Smooth muscle cell (in vitro differentiated cells): ENCODE data around the gene PARD3. TPM values are rescaled to one million over a fixed set of nuclear protein-coding genes. Genes with fewer than 3 reads are reported as not detected.

Source experiments
- DNase-seq: peaks from one replicate; lab custom pipeline; 2025; ENCODE audit not compliant: unreplicated experiment; lab: John Stamatoyannopoulos, UW
- H2AFZ ChIP-seq: fragments of 200-600 bp; sonication (generic); 2 replicates; pipeline ENCODE4 v1.6.0; 2016; ENCODE audit warnings: antibody characterized with exemption, low read depth, mild to moderate bottlenecking
- H3F3A ChIP-seq: fragments of 200-600 bp; sonication (generic); 2 replicates; pipeline ENCODE4 v1.6.0; 2017; ENCODE audit warnings: antibody characterized with exemption, low read depth
- H3K27ac ChIP-seq: fragments of 200-600 bp; sonication (generic); 2 replicates; pipeline ENCODE4 v1.5.1; 2016; ENCODE audit warnings: low read depth, mild to moderate bottlenecking
- H3K27me3 ChIP-seq: fragments of 200-600 bp; sonication (generic); 2 replicates; pipeline ENCODE4 v1.6.1; 2016; ENCODE audit warnings: low read depth, mild to moderate bottlenecking
- H3K36me3 ChIP-seq: fragments of 200-600 bp; sonication (generic); 2 replicates; pipeline ENCODE4 v1.5.1; 2016; ENCODE audit warnings: low read depth
- H3K4me1 ChIP-seq: fragments of 200-600 bp; sonication (generic); 2 replicates; pipeline ENCODE4 v1.5.1; 2016; ENCODE audit warnings: low read depth
- H3K4me2 ChIP-seq: fragments of 200-600 bp; sonication (generic); 2 replicates; pipeline ENCODE4 v1.6.0; 2016; ENCODE audit warnings: mild to moderate bottlenecking
- H3K4me3 ChIP-seq: fragments of 200-600 bp; sonication (generic); 2 replicates; pipeline ENCODE4 v1.5.1; 2016; ENCODE audit warnings: mild to moderate bottlenecking
- H3K79me2 ChIP-seq: fragments of 200-600 bp; sonication (generic); 2 replicates; pipeline ENCODE4 v1.6.0; 2016; ENCODE audit warnings: low read depth, mild to moderate bottlenecking
- H3K9ac ChIP-seq: fragments of 200-600 bp; sonication (generic); 2 replicates; pipeline ENCODE4 v1.6.0; 2016; ENCODE audit warnings: low read depth
- H3K9me3 ChIP-seq: fragments of 200-600 bp; sonication (generic); replicated peaks from 2 replicates; pipeline ENCODE4 v1.5.1; 2016; ENCODE audit warnings: low read depth
- H4K20me1 ChIP-seq: fragments of 200-600 bp; sonication (generic); 2 replicates; pipeline ENCODE4 v1.6.0; 2016; ENCODE audit warnings: low read depth
- CTCF ChIP-seq: fragments of 200-600 bp; sonication (generic); IDR thresholded peaks from 2 replicates; pipeline ENCODE4 v1.5.1; 2017; ENCODE audit warnings: borderline replicate concordance, mild to moderate bottlenecking, antibody characterized with exemption; ENCODE audit not compliant: insufficient read depth, poor library complexity, severe bottlenecking
- WGBS: methylation state at CpG from one replicate; pipeline ENCODE4 v1.1.7; 2016; ENCODE audit warnings: low lambda C conversion rate; 5-methylcytosine and 5-hydroxymethylcytosine counted together
- polyA plus RNA-seq: library from polyadenylated mRNA; unstranded; fragments of >200 nt; fragmentation: Nextera tagmentation; extraction: Ambion mirVana; gene quantifications from 2 replicates; pipeline ENCODE4 v1.2.1, GENCODE V29; 2016
- total RNA-seq: library from RNA; depleted of rRNA; stranded (reverse); fragments of >200 nt; gene quantifications from 2 replicates; pipeline ENCODE4 v1.2.3, GENCODE V29; 2014

The PARD3 gene
- total and polyA plus RNA-seq, 2 experiments from 2014 or later: 17.5 to 26.0 TPM

GRCh38 chr10:34817586-34817985 lies 2.5 kb upstream of the PARD3 start:
- Histone ChIP-seq H4K20me1 (peaks cover 11% of the 10 kb centered on the region), H3K9me3 (no peaks in the 10 kb centered on the region), H3K4me1 (peaks cover 5% of the 10 kb centered on the region), H3K27ac (no peak overlapping the region), H3F3A (no peaks in the 10 kb centered on the region), H3K4me3 (no peak overlapping the region), H3K79me2 (peaks cover 13% of the 10 kb centered on the region), H3K27me3 (no peaks in the 10 kb centered on the region), H2AFZ (no peak overlapping the region), H3K36me3 (no peaks in the 10 kb centered on the region), H3K4me2 (no peak overlapping the region), H3K9ac (no peak overlapping the region)
- no peak for DNase-seq
- no peak for TF ChIP-seq CTCF
- WGBS: 65% methylated on average over 3 of the region's 3 CpGs

- peak overlapping the region; percentile 88 for H3K4me3 ChIP-seq
- H3K27ac ChIP-seq: no peak overlapping the region
- no peaks in the 10 kb centered on the region for H3K36me3 ChIP-seq
- H3K4me2 ChIP-seq: no peak overlapping the region
- peaks cover 18% of the 10 kb centered on the region for H3K79me2 ChIP-seq
- H3K4me1 ChIP-seq: peaks cover 5% of the 10 kb centered on the region
- no peaks in the 10 kb centered on the region for H3K27me3 ChIP-seq
- no peak overlapping the region for H2AFZ ChIP-seq
- no peak for DNase-seq
- peaks cover 16% of the 10 kb centered on the region for H4K20me1 ChIP-seq
- WGBS: 94% methylated on average over 16 of the region's 16 CpGs
- no peak overlapping the region for H3K9ac ChIP-seq
- no peaks in the 10 kb centered on the region for H3F3A ChIP-seq
- no peaks in the 10 kb centered on the region for H3K9me3 ChIP-seq
- no peak for TF ChIP-seq CTCF
These were observed 2.0 kb upstream of the PARD3 start for GRCh38 chr10:34817054-34817453.

GRCh38 chr10:34816501-34817002 lies 1.5 kb upstream of the PARD3 start:
- TF ChIP-seq CTCF: no peak
- peaks cover 21% of the 10 kb centered on the region for H4K20me1 ChIP-seq
- H3K9me3 ChIP-seq: no peaks in the 10 kb centered on the region
- H3K79me2 ChIP-seq: peaks cover 23% of the 10 kb centered on the region
- peak overlapping the region; percentile 88 for H3K4me3 ChIP-seq
- peak overlapping the region; percentile 58 for H2AFZ ChIP-seq
- H3K4me2 ChIP-seq: peak overlapping the region; percentile 95
- H3K4me1 ChIP-seq: peaks cover 5% of the 10 kb centered on the region
- no peaks in the 10 kb centered on the region for H3K36me3 ChIP-seq
- H3K9ac ChIP-seq: no peak overlapping the region
- H3K27ac ChIP-seq: no peak overlapping the region
- peak; percentile 6 for DNase-seq
- no peaks in the 10 kb centered on the region for H3K27me3 ChIP-seq
- no peaks in the 10 kb centered on the region for H3F3A ChIP-seq
- WGBS: 9% methylated on average over 10 of the region's 10 CpGs

GRCh38 chr10:34816085-34816496 lies 995 bp upstream of the PARD3 start:
- Histone ChIP-seq H3K36me3 (no peaks in the 10 kb centered on the region), H3K9me3 (no peaks in the 10 kb centered on the region), H2AFZ (peak overlapping the region; percentile 58), H3K4me2 (peak overlapping the region; percentile 95), H3K27me3 (no peaks in the 10 kb centered on the region), H4K20me1 (peaks cover 26% of the 10 kb centered on the region), H3F3A (no peaks in the 10 kb centered on the region), H3K4me3 (peak overlapping the region; percentile 88), H3K79me2 (peaks cover 27% of the 10 kb centered on the region), H3K9ac (no peak overlapping the region), H3K27ac (no peak overlapping the region), H3K4me1 (peaks cover 5% of the 10 kb centered on the region)
- DNase-seq: peak; percentile 25
- under 1% methylated on average over 24 of the region's 24 CpGs for WGBS
- no peak for TF ChIP-seq CTCF
